ENCODE measurements around the gene OR4E1. TPM values are rescaled to one million over a fixed set of nuclear protein-coding genes. Genes with fewer than 3 reads are reported as not detected.

Gene OR4E1, protein sequence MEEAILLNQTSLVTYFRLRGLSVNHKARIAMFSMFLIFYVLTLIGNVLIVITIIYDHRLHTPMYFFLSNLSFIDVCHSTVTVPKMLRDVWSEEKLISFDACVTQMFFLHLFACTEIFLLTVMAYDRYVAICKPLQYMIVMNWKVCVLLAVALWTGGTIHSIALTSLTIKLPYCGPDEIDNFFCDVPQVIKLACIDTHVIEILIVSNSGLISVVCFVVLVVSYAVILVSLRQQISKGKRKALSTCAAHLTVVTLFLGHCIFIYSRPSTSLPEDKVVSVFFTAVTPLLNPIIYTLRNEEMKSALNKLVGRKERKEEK
- under 1 TPM in 1 of 2 donors, not detected in 1; 0.47 TPM for total RNA-seq
- 0.16 TPM for polyA plus RNA-seq (ENCODE audit: insufficient read depth, low read depth, low replicate concordance)
- long read RNA-seq, donor 1 = 0 reads
- long read RNA-seq, donor 2 = 0 reads

DNA sequence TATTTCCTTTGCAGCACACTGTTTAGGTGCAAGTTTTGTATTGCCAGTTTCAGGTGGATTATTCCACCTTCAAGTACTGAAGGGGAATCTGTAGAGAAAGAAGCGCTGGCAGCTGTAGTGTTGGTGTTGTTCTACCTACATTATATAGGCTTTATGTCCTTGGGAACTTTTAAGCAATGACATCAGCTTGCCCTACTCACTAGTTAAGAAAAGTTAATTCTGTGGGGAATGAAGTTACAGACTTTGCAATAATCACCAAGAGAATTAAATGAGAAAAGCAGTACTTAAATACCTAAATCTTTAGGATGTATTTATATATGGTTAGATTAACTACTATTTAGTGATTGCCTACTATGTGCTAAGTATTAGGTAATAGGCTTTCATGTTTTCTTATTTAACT, at the start of gene OR4E1:
Gene OR4E1 (minus strand): TSS at position 101 of the 400 bp plus-strand sequence. CDS start 2,883 bp downstream, outside the sequence.
- Histone ChIP-seq H3K9me3 (no peaks in the 10 kb centered on the region), H3K27me3 (no peaks in the 10 kb centered on the region), H3K4me1 (no peaks in the 10 kb centered on the region), H3K36me3 (ENCODE audit: low read depth, missing control alignments) (no peaks in the 10 kb centered on the region), H3K27ac (no peak within 1 kb of the TSS), H3K4me3 (no peak within 1 kb of the TSS)
- TF ChIP-seq, protein P1, sequence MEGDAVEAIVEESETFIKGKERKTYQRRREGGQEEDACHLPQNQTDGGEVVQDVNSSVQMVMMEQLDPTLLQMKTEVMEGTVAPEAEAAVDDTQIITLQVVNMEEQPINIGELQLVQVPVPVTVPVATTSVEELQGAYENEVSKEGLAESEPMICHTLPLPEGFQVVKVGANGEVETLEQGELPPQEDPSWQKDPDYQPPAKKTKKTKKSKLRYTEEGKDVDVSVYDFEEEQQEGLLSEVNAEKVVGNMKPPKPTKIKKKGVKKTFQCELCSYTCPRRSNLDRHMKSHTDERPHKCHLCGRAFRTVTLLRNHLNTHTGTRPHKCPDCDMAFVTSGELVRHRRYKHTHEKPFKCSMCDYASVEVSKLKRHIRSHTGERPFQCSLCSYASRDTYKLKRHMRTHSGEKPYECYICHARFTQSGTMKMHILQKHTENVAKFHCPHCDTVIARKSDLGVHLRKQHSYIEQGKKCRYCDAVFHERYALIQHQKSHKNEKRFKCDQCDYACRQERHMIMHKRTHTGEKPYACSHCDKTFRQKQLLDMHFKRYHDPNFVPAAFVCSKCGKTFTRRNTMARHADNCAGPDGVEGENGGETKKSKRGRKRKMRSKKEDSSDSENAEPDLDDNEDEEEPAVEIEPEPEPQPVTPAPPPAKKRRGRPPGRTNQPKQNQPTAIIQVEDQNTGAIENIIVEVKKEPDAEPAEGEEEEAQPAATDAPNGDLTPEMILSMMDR (IDR thresholded peaks at IDR 0.05) = no peak
- TF ChIP-seq POLR2A (IDR thresholded peaks at IDR 0.05) = no peak
- intact Hi-C loops (cut with DNase I; ENCODE audit: low total_unique reads) = no loop called here
- no peak for DNase-seq
- WGBS, 2 donors = 92 to 100% methylated on average over 1 of the region's 1 CpG

DNA sequence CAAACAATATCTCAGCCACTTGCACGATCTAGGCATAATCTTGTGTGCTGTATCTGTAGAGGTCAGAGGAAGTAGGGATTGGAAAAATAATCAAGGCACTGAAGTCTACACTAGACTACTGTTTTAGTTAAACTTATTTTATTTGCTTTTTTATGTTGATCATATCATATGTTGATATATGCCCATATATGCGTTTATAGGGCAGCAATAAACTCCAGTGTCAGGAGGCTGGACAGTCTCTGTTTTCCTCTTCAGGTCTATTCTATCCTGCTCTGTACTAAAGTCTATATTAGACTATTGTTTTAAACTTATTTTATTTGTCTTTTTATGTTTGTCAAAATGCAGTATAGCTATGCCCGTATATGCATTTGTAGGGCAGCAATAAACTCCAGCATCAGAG, 47.9 kb upstream of the OR4E1 start:
- no peaks in the 10 kb centered on the region for H3K27me3 ChIP-seq
- WGBS, 2 donors = 80 to 87% methylated on average over 3 of the region's 3 CpGs
- no peaks in the 10 kb centered on the region for H3K36me3 ChIP-seq (ENCODE audit: low read depth, missing control alignments)
- no peak for DNase-seq
- H3K4me3 ChIP-seq = no peak overlapping the region
- no peak for TF ChIP-seq POLR2A (IDR thresholded peaks at IDR 0.05)
- TF ChIP-seq, protein P1 (IDR thresholded peaks at IDR 0.05) = no peak
- no peak overlapping the region for H3K27ac ChIP-seq
- H3K4me1 ChIP-seq = no peaks in the 10 kb centered on the region
- intact Hi-C loops (cut with DNase I; ENCODE audit: low total_unique reads) = no loop called here
- no peaks in the 10 kb centered on the region for H3K9me3 ChIP-seq

DNA sequence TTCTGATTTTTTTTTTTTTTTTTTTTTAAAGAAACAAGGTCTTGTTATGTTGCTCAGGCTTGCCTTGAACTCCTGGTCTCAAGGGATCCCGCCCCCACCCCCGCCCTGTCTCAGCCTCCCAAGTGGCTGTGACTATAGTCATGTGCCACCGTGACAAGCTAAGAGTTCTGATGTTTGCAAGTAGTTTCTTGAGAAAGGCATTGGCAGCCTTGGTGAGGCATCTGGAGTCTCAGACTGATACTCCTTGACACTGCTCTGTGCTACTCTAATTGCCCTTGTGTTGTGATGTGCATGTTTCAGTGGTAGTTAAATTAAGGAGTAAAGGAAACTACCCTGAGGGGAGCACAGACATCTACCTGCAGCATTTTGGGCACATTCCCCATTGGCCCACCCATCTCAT, 46.2 kb upstream of the OR4E1 start:
- H3K27ac ChIP-seq = no peak overlapping the region
- H3K36me3 ChIP-seq (ENCODE audit: low read depth, missing control alignments) = no peaks in the 10 kb centered on the region
- TF ChIP-seq, protein P1 (IDR thresholded peaks at IDR 0.05) = no peak
- TF ChIP-seq POLR2A (IDR thresholded peaks at IDR 0.05) = no peak
- no peaks in the 10 kb centered on the region for H3K9me3 ChIP-seq
- intact Hi-C loops (cut with DNase I; ENCODE audit: low total_unique reads) = no loop called here
- no peak for DNase-seq
- no peaks in the 10 kb centered on the region for H3K27me3 ChIP-seq
- WGBS, 2 donors = 83 to 92% methylated on average over 3 of the region's 3 CpGs
- no peak overlapping the region for H3K4me3 ChIP-seq
- H3K4me1 ChIP-seq = no peaks in the 10 kb centered on the region

DNA sequence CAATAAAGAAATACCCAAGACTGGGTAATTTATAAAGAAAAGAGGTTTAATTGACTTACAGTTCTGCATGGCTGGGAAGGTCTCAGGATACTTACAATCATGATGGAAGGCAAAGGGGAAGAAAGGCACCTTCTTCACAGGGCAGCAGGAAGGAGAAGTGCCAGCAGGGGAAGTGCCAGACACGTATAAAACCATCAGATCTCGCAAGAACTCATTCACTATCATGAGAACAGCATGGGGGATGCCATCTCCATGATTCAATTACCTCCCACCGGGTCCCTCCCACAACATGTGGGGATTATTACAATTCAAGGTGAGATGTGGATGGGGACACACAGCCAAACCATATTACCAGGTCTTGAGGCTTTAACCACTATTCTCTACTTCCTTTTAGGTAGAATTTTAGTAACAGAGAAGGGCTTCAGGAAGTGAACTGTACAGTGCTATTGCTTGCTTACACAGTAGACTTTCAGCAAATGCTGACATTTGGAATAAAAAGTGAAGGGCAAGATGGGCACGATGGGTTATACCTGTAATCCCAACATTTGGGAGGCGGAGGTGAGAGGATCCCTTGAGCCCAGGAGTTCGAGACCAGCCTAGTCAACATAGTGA, 40.8 kb upstream of the OR4E1 start:
- Histone ChIP-seq H3K4me3 (no peak overlapping the region), H3K27me3 (no peaks in the 10 kb centered on the region), H3K4me1 (no peaks in the 10 kb centered on the region), H3K36me3 (ENCODE audit: low read depth, missing control alignments) (no peaks in the 10 kb centered on the region), H3K27ac (no peak overlapping the region), H3K9me3 (no peaks in the 10 kb centered on the region)
- intact Hi-C loops (cut with DNase I; ENCODE audit: low total_unique reads) = no loop called here
- DNase-seq = no peak
- WGBS, 2 donors = 77 to 78% methylated on average over 6 of the region's 6 CpGs
- TF ChIP-seq, protein P1 (IDR thresholded peaks at IDR 0.05) = no peak
- TF ChIP-seq POLR2A (IDR thresholded peaks at IDR 0.05) = no peak
